Naive thymus-derived CD4-positive, alpha-beta T cell (primary cell): ENCODE results near the gene ADSL. TPM values are rescaled to one million over a fixed set of nuclear protein-coding genes. Genes with fewer than 3 reads are reported as not detected.

Source experiments
- ATAC-seq: fragments of 150-1000 bp; cut with Tn5 transposase; 2 replicates; pipeline ENCODE4 v1.10.0; 2021; ENCODE audit warnings: mild to moderate bottlenecking, moderate library complexity
- CTCF ChIA-PET: fragments of 350-600 bp; sonication (Branson Sonifier 250); formaldehyde crosslinking; loops from one replicate; lab custom pipeline; 2021; ENCODE audit warnings: antibody characterized with exemption; lab: Charles Lee
- POLR2A ChIA-PET: fragments of 350-600 bp; sonication (Branson Sonifier 250); formaldehyde crosslinking; loops from one replicate; lab custom pipeline; 2021; ENCODE audit warnings: antibody characterized with exemption, inconsistent platforms; lab: Charles Lee
- DNase-seq, 9 donors: peaks; one replicate each; pipeline versions ENCODE4 v3.0.0 to v3.0.0-alpha.2; 2020 to 2022; ENCODE audit warnings: mixed read lengths in 1 of 9
- H3K27ac ChIP-seq: one replicate; pipeline ENCODE4 v1.7.0; 2013; ENCODE audit warnings: mild to moderate bottlenecking, low read depth, low read length, moderate library complexity
- H3K27me3 ChIP-seq, 2 donors: one replicate each; pipeline ENCODE4 v1.7.0; 2013; ENCODE audit warnings: low read length in 2 of 2, mild to moderate bottlenecking in 2 of 2, moderate library complexity in 2 of 2; ENCODE audit not compliant: control insufficient read depth in 2 of 2, insufficient read depth in 2 of 2
- H3K36me3 ChIP-seq, 3 experiments: 1 replicate in 2 of 3; 2 replicates in 1 of 3; pipeline ENCODE4 v1.7.0; 2013; ENCODE audit warnings: low read length in 3 of 3, mild to moderate bottlenecking in 3 of 3, moderate library complexity in 1 of 3; ENCODE audit not compliant: insufficient read depth in 3 of 3, control insufficient read depth in 2 of 3
- H3K4me1 ChIP-seq, 2 donors: one replicate each; pipeline ENCODE4 v1.7.0; 2013; ENCODE audit warnings: low read length in 2 of 2, mild to moderate bottlenecking in 2 of 2, moderate library complexity in 1 of 2; ENCODE audit not compliant: control insufficient read depth in 2 of 2, insufficient read depth in 2 of 2
- H3K4me3 ChIP-seq: 2 replicates; pipeline ENCODE4 v1.7.0; 2013; ENCODE audit warnings: mild to moderate bottlenecking, low read length
- H3K9me3 ChIP-seq, 3 experiments: 1 replicate in 2 of 3; 2 replicates in 1 of 3; pipeline ENCODE4 v1.7.0; 2013; ENCODE audit warnings: low read length in 3 of 3; ENCODE audit not compliant: control insufficient read depth in 2 of 3
- H3K27ac Mint-ChIP-seq, 9 donors: one replicate each; pipeline ENCODE4 v1.8.0; 2020 to 2022; ENCODE audit warnings: mixed read lengths in 9 of 9, mild to moderate bottlenecking in 8 of 9, moderate library complexity in 5 of 9, inconsistent platforms in 2 of 9
- H3K27me3 Mint-ChIP-seq, 5 donors: one replicate each; pipeline ENCODE4 v1.8.0; 2021 to 2022; ENCODE audit warnings: mixed read lengths in 5 of 5, mild to moderate bottlenecking in 1 of 5
- H3K36me3 Mint-ChIP-seq, 5 donors: one replicate each; pipeline ENCODE4 v1.8.0; 2020 to 2022; ENCODE audit warnings: mixed read lengths in 5 of 5, mild to moderate bottlenecking in 3 of 5, inconsistent platforms in 1 of 5
- H3K4me1 Mint-ChIP-seq, 7 donors: one replicate each; pipeline ENCODE4 v1.8.0; 2020 to 2022; ENCODE audit warnings: mixed read lengths in 7 of 7, mild to moderate bottlenecking in 3 of 7, inconsistent platforms in 1 of 7
- H3K4me3 Mint-ChIP-seq, 10 donors: one replicate each; pipeline ENCODE4 v1.8.0; 2020 to 2022; ENCODE audit warnings: mild to moderate bottlenecking in 10 of 10, mixed read lengths in 10 of 10, moderate library complexity in 6 of 10, inconsistent platforms in 2 of 10
- H3K9me3 Mint-ChIP-seq, 11 donors: one replicate each; pipeline ENCODE4 v1.8.0; 2020 to 2022; ENCODE audit warnings: mixed read lengths in 11 of 11, mild to moderate bottlenecking in 4 of 11, inconsistent platforms in 1 of 11, moderate library complexity in 1 of 11
- intact Hi-C, 2 donors: fragments of 100-400 bp; cut with micrococcal nuclease; formaldehyde crosslinking; loops; one replicate each; pipeline ENCODE4 v1.15.1; 2023
- polyA plus RNA-seq, 2 donors: library from polyadenylated mRNA; unstranded; fragments of 300-500 nt; fragmentation: Illumina TruSeq; gene quantifications; one replicate each; pipeline ENCODE4 v1.2.3, GENCODE V29; 2021
- total RNA-seq, 6 experiments: library from RNA in 5 of 6; stranded (reverse) in 5 of 6; gene quantifications; 1 replicate in 5 of 6; 2 replicates in 1 of 6; pipeline ENCODE4 v1.2.3 and lab custom pipeline; 2021 to 2026

Gene ADSL
- total and polyA plus RNA-seq, 7 experiments from 2014 or later = 54.4 to 127 (median 65.7) TPM

GRCh38 chr22:40419718-40420117 lies 73.4 kb downstream of the ADSL start:
- Histone ChIP-seq H3K4me3 (no peak overlapping the region), H3K4me1 (peaks cover 0 to 16% of the 10 kb centered on the region in 2 donors), H3K27ac (peak overlapping the region; percentile 20), H3K9me3 (no peaks in the 10 kb centered on the region), H3K27me3 (no peaks in the 10 kb centered on the region), H3K36me3 (peaks cover 6 to 93% (median 43%) of the 10 kb centered on the region in 3 experiments)
- Mint-ChIP-seq H3K4me3 (peak overlapping the region in 1 of 10 donors; percentile 26), H3K36me3 (peaks cover 16 to 56% (median 27%) of the 10 kb centered on the region in 5 donors), H3K27ac (peak overlapping the region in 4 of 9 donors; percentile 14 to 84 (median 40)), H3K27me3 (no peaks in the 10 kb centered on the region), H3K9me3 (peaks cover 0 to 5% (median 0%) of the 10 kb centered on the region in 11 donors), H3K4me1 (peaks cover 25 to 50% (median 41%) of the 10 kb centered on the region in 7 donors)
- intact Hi-C loops = no loop called here
- DNase-seq (no peak), ATAC-seq (no peak)
- ChIA-PET POLR2A (interaction anchor here (0.6 to 1.2 kb wide), 2 partner anchors 17 to 157 kb away, joined by 3 read pairs; no protein-coding TSS in a partner anchor), CTCF (interaction anchor here (0.7 kb wide), 1 partner anchor 17 kb away, joined by 4 read pairs; no protein-coding TSS in a partner anchor)

DNA sequence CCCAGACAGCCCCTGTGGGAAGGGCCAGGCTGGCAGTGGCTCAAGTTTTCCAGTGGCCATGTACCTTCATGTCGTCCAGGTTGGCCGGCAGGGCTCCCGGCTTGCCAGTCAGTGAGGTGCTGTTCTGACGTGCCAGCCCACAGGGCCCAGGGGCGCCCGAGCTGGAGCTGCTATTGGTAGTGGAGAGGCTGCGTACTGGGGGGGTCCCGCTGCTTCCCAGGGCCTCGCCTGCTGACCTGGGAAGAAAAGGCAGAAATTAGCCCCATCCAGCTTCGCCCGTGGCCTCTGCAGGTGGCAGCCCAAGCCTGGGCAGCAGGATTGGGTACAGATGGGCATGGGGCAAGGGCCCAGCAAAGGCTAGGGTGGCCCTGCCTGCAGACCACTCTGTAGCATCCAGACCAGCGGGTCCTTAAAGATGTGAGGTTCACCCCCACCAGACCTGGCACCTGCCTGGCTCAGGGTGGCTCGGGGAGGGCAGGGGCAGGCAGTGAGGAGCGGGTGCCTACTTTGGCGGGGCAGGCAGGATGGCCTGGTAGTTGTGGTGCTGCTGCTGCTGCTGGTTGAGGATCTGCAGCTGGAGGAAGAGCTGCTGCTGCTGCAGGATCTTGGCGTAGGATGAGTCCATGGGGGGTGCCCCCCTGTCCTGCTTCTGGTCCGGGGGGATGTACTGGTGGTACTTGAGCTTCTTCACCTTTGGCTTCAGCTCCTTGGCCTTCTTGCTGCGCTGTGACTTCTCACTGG lies 74.2 kb downstream of the ADSL start:
- no peaks in the 10 kb centered on the region for H3K27me3 Mint-ChIP-seq
- CTCF ChIA-PET = no interaction called here

DNA sequence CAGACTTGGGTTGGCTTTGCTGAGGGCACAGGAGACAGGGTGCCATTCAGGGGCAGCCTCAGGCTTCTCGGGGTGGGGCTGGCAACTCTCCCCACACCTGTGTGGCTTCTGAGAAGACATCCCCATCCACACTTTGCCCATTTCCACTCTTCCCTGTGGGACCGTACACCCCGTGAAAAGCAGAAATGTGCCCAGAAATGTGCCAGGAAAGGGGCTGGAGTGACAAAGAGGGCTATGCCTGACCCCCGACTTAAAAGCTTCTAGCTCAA lies 74.7 kb downstream of the ADSL start:
- peaks cover 17 to 37% (median 28%) of the 10 kb centered on the region in 7 donors for H3K4me1 Mint-ChIP-seq
- peaks cover 0 to 5% of the 10 kb centered on the region in 2 donors for H3K4me1 ChIP-seq
- H3K9me3 Mint-ChIP-seq = peaks cover 0 to 2% (median 0%) of the 10 kb centered on the region in 11 donors
- POLR2A ChIA-PET = no interaction called here
- no peak overlapping the region for H3K27ac ChIP-seq
- H3K4me3 ChIP-seq = no peak overlapping the region
- no peaks in the 10 kb centered on the region for H3K27me3 ChIP-seq
- H3K27ac Mint-ChIP-seq = peak overlapping the region in 4 of 9 donors; percentile 19 to 76 (median 65)
- CTCF ChIA-PET = interaction anchor here (0.7 kb wide), 1 partner anchor 16 kb away, joined by 3 read pairs; no protein-coding TSS in a partner anchor
- H3K27me3 Mint-ChIP-seq = no peaks in the 10 kb centered on the region
- H3K4me3 Mint-ChIP-seq = no peak overlapping the region
- no peaks in the 10 kb centered on the region for H3K9me3 ChIP-seq
- no peak for DNase-seq
- H3K36me3 Mint-ChIP-seq = peaks cover 16 to 57% (median 28%) of the 10 kb centered on the region in 5 donors
- ATAC-seq = no peak
- intact Hi-C loops = no loop called here
- H3K36me3 ChIP-seq = peaks cover 6 to 99% (median 43%) of the 10 kb centered on the region in 3 experiments

More for the DNA sequence above, 74.2 kb downstream of the ADSL start:
- Mint-ChIP-seq H3K36me3 (peaks cover 16 to 56% (median 28%) of the 10 kb centered on the region in 5 donors), H3K27ac (peak overlapping the region in 2 of 9 donors; percentile 19 to 58), H3K9me3 (peaks cover 0 to 3% (median 0%) of the 10 kb centered on the region in 11 donors), H3K4me3 (no peak overlapping the region), H3K4me1 (peaks cover 22 to 42% (median 33%) of the 10 kb centered on the region in 7 donors)
- DNase-seq (no peak), ATAC-seq (no peak)
- H3K4me1 ChIP-seq = peaks cover 0 to 10% of the 10 kb centered on the region in 2 donors
- no peaks in the 10 kb centered on the region for H3K27me3 ChIP-seq
- POLR2A ChIA-PET = interaction anchor here (0.6 to 1.2 kb wide), 2 partner anchors 16 to 158 kb away, joined by 3 read pairs; no protein-coding TSS in a partner anchor
- intact Hi-C loops = no loop called here
- no peak overlapping the region for H3K27ac ChIP-seq
- no peak overlapping the region for H3K4me3 ChIP-seq
- H3K9me3 ChIP-seq = no peaks in the 10 kb centered on the region
- H3K36me3 ChIP-seq = peaks cover 6 to 96% (median 43%) of the 10 kb centered on the region in 3 experiments

DNA sequence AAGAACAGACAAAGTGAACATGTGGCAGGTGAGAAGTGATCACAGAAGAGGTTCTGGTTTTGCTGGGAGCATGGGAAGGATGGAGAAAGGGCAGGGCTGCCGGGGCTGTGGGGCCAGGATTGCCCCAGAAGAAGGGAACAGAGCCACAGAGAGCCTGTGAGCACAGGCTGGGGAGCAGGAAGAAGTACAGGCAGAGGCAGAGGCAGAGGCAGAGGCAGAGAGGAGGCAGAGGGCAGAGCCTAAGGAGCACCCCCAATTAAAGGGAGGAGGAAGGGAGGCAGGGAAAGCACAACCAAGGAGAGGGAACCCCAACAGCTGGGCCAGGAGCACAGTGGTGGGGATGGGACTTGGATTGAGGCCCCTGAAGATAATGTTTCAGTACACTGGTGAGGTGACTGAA lies 75.6 kb downstream of the ADSL start:
- peaks cover 18 to 58% (median 29%) of the 10 kb centered on the region in 5 donors for H3K36me3 Mint-ChIP-seq
- peaks cover 0 to 4% (median 0%) of the 10 kb centered on the region in 11 donors for H3K9me3 Mint-ChIP-seq
- H3K27me3 Mint-ChIP-seq = no peaks in the 10 kb centered on the region
- H3K4me3 ChIP-seq = no peak overlapping the region
- no peaks in the 10 kb centered on the region for H3K4me1 ChIP-seq
- no peaks in the 10 kb centered on the region for H3K9me3 ChIP-seq
- peak overlapping the region in 8 of 9 donors; percentile 39 to 87 (median 74) for H3K27ac Mint-ChIP-seq
- CTCF ChIA-PET = no interaction called here
- H3K4me1 Mint-ChIP-seq = peaks cover 9 to 37% (median 25%) of the 10 kb centered on the region in 7 donors
- H3K27me3 ChIP-seq = no peaks in the 10 kb centered on the region
- no peak for DNase-seq
- no peak overlapping the region for H3K27ac ChIP-seq
- intact Hi-C loops = no loop called here
- H3K36me3 ChIP-seq = peaks cover 6 to 99% (median 43%) of the 10 kb centered on the region in 3 experiments
- ATAC-seq = no peak
- POLR2A ChIA-PET = no interaction called here
- no peak overlapping the region for H3K4me3 Mint-ChIP-seq

- no peaks in the 10 kb centered on the region for H3K4me1 ChIP-seq
- peak overlapping the region; percentile 39 to 87 (median 72) for H3K27ac Mint-ChIP-seq
- H3K9me3 ChIP-seq = no peaks in the 10 kb centered on the region
- ATAC-seq (no peak), DNase-seq (no peak)
- peaks cover 0 to 4% (median 0%) of the 10 kb centered on the region in 11 donors for H3K9me3 Mint-ChIP-seq
- no peaks in the 10 kb centered on the region for H3K27me3 Mint-ChIP-seq
- intact Hi-C loops = no loop called here
- H3K27me3 ChIP-seq = no peaks in the 10 kb centered on the region
- peaks cover 18 to 66% (median 29%) of the 10 kb centered on the region in 5 donors for H3K36me3 Mint-ChIP-seq
- no peak overlapping the region for H3K27ac ChIP-seq
- ChIA-PET POLR2A (interaction anchor here (0.6 kb wide), 1 partner anchor 205 kb away, joined by 5 read pairs; no protein-coding TSS in a partner anchor), CTCF (no interaction called here)
- H3K36me3 ChIP-seq = peaks cover 6 to 99% (median 43%) of the 10 kb centered on the region in 3 experiments
- H3K4me3 Mint-ChIP-seq = no peak overlapping the region
- no peak overlapping the region for H3K4me3 ChIP-seq
- H3K4me1 Mint-ChIP-seq = peaks cover 9 to 41% (median 25%) of the 10 kb centered on the region in 7 donors
These were observed 76.4 kb downstream of the ADSL start for GRCh38 chr22:40422558-40423309.

- no peak for ATAC-seq
- DNase-seq = no peak
- intact Hi-C loops = no loop called here
- H3K9me3 Mint-ChIP-seq = peaks cover 0 to 4% (median 0%) of the 10 kb centered on the region in 11 donors
- ChIA-PET CTCF (interaction anchor here (1.0 kb wide), 1 partner anchor 25 kb away, joined by 3 read pairs; no protein-coding TSS in a partner anchor), POLR2A (no interaction called here)
- Histone ChIP-seq H3K4me3 (no peak overlapping the region), H3K4me1 (no peaks in the 10 kb centered on the region), H3K9me3 (no peaks in the 10 kb centered on the region), H3K27ac (no peak overlapping the region), H3K27me3 (no peaks in the 10 kb centered on the region), H3K36me3 (peaks cover 11 to 99% (median 49%) of the 10 kb centered on the region in 3 experiments)
- H3K4me1 Mint-ChIP-seq = peaks cover 9 to 41% (median 24%) of the 10 kb centered on the region in 7 donors
- no peaks in the 10 kb centered on the region for H3K27me3 Mint-ChIP-seq
- peak overlapping the region in 7 of 9 donors; percentile 4 to 87 (median 69) for H3K27ac Mint-ChIP-seq
- H3K36me3 Mint-ChIP-seq = peaks cover 18 to 68% (median 29%) of the 10 kb centered on the region in 5 donors
- no peak overlapping the region for H3K4me3 Mint-ChIP-seq
These were observed 77.0 kb downstream of the ADSL start for GRCh38 chr22:40423310-40423688.
